Measurements from ENCODE around the gene OTOG.

OTOG gene

GRCh38 chr11:17591293-17591692, 44.2 kb downstream of the OTOG start:
- no peak for DNase-seq

- DNase-seq, result no peak
Observed at GRCh38 chr11:17593466-17594245, 46.6 kb downstream of the OTOG start.

DNA sequence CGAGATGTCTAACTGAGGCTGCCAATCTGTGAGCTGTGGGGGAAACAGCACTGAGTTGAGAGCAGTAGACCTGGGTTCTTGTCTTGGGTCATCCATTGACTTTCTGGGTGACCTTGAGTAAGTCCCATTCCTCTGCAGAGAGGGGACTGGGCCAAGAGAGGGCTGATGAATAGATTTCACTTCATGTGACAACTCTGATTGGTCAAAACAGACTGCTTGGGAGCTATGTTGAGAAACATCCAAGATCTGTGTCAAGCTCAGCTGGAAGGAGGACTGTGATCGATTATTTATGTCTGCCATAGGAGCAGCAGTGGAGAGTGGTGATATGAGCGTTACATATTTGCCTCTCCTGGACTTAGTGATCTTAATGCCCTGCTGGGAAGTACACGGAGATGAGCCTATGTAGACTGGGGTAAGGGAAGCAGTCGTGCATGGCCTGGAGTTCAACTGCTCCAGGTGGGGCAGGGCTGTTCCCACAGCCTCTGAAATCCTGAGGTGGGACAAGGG, 47.7 kb downstream of the OTOG start:
- no peak for DNase-seq

DNA sequence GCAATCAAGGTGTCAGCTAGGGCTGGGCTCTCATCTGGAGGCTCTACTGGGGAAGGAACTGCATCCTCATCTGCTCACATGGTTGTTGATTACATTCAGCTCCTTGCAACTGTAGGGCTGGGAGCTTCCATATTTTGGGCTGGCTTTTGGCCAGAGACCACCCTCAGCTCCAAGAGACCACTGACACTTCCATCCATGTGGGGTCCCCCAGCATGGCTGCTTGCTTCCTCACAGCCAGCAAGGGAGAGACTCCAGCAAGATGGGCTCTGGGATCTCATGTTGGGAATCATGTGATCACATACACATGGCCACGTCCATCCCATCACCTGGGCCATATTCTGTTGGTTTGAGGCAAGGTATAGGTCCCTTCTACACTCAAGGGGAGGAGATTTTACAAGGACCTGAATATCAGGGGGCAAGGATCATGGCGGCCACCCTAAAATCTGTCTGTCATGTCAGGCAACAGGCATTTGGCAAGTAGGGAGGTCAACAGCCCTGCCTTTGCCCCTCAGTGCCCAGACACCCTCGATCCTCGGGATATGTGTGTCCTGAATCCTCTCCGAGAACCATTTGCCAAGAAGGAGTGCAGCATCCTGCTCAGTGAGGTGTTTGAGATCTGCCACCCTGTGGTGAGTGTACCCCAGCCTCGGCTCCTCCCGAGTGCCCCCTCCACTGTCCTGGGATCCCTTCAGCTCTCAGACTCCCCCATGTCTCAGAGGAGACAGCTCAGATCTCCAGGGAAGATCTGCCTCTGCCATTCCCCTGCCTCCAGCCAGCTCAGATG, 48.7 kb downstream of the OTOG start:
- DNase-seq, result no peak

DNA sequence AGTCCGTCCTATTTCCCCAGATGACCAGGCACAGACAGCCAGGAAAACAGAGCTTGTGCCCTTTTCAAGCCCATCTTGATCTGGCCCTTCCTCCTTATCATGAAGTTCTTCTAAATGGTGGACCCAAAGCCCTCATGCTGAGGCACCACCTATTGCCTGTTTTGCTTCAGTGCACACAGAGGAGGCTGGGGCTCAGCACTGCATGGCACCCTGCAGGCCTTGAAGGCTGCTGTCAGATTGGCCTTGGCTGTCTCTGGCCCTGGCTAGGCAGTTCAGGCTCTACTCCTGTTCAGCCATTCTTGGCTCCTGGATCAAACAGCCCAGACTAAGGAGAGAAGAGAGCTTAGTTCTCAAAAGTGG, 49.2 kb downstream of the OTOG start:
- no peak for DNase-seq

GRCh38 chr11:17596711-17597110, 49.7 kb downstream of the OTOG start:
- no peak for DNase-seq

DNA sequence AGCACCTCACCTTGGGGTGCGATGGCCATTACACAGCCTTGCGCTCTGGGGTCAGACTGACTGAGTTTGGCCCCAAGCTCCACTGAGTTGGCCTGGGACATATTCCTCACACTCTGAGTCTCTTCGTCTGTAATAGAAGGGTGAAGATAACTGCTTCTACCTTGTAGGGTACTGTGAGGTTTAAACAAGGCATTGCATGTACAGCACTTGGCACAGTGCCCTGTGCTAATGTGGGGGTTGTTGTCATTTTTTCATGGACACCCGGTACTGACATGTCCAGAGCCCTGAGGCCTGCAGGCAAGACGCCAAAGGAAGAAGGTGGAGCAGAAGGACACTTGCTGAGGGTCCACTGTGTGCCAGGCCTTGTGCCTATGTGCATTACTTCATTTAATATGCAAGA, 50.7 kb downstream of the OTOG start:
- no peak for DNase-seq

DNA sequence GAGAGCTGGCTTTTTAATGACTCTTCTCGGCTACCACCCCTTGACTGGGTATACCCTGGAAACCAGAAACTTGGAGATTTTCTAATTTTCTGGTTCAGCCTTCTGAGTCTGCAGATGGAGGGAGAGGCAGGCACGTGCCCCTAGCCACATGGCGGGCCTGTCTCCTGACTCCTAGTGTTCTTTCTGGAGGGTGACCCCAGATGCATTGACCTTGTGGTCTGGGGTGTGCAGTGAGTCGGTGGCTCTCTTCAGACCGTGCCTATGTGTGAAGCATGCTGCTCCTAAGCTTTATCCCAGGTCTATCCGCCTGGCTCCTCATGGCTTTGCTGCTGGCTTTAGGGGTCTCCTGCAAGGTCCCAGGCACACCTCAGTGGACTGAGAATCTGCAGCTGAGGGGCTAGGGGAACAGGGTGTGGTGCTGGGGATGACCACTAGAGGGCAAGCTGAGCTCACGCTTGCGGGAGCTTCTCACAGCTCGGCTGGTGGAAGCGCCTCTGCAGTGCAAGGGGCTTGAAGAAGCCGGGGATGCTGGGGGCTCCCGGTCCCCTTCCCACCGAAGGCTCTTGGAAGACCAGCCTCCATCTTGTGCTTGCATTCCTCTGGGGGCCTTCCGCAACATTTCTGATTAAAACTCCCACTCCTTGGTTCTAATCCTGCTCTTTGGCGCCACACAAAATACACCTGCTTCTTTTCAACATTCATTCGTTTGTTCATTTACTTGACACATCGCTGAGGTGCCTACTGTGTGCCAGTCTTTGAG, 51.8 kb downstream of the OTOG start:
- peak; percentile 26 for DNase-seq

DNA sequence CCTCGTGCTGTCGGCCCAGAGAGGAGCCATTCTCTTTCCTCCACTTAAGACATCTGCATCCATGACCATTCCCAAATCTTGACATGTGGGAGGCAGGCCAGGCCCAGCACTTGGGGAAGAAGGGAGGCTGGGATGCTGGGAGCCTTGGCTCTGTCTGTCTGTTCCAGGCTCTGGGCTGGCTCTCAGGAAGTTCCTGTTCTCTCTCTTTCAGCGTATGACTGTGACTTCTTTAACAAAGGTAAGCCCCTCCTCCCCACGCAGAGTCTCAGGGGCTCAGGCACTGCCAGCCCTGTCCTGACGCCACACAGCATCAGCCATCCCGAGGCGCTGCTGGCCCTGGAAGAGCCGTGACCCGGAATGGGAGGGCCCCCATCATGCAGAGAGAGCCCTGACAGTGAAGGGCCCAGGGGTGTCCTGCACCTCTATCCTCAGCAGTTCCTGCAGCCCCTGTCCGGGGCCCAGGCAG, 52.4 kb downstream of the OTOG start:
- no peak for DNase-seq

DNA sequence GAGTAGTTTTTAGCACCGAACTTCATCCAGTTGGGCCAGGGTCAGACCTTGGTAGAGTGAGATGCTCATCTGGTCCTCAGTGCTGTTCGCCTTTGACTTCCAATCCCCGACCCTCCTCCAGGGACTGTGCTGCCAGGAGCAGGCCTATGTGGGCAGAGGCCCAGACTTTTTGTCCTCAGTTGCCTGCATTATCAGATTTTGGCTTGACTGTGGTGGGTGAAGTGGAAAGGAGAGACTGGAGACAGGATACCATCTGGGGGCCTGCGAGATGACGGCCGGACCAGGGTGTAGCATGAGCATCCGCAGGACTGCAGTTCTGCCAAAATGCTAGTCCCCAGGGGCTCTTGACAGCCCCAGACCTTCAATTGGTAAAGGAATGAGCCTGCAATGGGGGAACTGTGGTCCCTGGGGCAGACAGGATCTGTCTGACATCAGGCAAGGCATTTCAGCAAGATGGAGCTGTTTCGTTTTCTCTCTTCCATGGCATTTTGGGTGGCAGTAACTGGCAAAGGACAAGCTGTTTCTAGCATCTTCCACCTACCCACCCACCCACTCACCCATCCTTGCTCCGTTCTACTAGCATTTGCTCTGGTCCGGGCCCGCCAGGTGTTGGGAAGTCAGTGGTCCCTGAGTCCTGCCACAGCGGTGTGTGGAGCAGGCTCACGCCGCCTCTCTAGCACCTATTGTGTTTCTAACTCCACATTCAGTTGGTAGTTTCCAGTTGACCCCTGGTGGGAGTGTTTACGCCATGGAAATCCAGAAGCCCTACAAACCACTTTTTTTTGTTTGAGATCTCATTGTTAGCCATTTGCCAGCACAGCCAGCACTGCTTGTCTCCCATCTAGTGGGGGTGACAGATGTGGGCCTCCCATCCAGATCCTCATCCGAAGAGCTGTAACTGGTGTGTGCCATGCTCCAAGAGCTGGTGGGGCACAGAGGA, 53.5 kb downstream of the OTOG start:
- DNase-seq, result no peak

- DNase-seq, result peak; percentile 22
Observed at GRCh38 chr11:17601256-17601671, 54.2 kb downstream of the OTOG start.

- DNase-seq, result no peak
Observed at GRCh38 chr11:17601676-17602075, 54.6 kb downstream of the OTOG start.

- no peak for DNase-seq
Observed at GRCh38 chr11:17602105-17603001, 55.3 kb downstream of the OTOG start.

DNA sequence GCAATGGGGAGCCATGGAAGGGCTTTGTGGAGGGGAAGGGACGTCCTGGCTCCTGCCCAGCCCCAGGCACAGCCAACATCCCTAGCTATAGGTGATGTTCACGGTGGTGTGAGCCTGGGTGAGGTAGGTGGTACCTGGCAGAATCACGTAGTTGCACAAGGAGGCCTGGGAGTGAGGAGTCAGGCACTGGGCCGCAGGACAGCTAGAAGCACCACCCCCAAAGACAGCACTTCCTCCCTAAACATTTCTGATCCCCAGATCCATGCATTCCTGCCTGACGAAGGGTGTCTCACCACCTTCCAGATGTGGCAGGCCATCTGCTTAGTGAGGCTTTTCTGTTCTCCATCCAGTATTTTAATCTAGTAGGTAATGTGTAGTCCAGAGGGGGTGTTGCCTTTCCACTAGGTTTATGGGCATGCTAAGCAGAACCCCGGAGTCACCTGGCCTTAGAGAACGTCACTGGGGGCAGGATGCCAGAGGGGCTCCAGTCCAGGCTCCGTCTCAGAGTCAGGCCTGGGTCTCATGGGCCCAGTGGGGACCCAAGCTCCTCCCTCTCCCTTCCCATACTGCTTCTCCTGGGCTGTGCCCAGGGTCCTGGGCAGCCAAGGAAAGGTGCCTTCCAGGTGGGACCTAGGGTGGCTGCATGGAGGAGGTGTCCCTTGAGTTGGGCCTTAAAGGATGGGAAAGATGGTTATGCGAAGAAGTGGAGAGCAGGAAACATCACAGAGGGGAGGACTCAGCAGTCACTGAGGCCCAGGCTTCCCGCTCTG, 56.2 kb downstream of the OTOG start:
- no peak for DNase-seq

DNA sequence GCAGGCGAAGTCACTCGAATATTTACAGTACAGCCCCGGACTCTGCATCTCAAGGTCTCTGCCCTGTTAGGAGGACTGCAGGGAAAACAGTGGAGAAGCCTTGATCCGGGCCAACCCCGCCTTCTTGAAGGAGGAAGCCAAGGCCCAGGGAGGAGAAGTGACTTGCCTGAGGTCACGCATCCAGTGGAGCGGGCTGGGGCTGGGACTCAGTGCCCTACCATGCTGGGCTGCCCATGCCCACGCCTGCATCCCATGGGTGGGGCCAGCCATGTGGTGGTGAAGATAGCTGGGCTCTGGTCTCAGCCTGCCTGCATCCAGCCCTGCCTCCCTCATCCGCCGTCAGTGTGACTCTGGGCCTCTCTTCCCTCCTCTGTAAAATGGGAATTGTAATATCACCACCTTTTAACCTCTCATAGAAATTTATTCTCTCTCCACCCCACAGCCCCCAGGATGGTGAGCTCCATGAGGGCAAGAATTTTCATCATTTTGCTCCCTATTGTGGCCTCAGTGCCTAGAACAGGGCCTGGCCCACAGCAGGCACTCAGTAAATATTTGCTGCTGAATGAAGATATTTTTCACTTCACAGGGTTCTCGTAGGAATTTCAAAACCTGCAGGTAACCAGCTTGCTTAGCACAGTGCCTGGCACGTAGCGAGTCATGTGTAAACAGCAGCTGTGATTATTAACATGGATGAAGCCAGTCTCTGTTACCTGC, 57.3 kb downstream of the OTOG start:
- no peak for DNase-seq

DNA sequence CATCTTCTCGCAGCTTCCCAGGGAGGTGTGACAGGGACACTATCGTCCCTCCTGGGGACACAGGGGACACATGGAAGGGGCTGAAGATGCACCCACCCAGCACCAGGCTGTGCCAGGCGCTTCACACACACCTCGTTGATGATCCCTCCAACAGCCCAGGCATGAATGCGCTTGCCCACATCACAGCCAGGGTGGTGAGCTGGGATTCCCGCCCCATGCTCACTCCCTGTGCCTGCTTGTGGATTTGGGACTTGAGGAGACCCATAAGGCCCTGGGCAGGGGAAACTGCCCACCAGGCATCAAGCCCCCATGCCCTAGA, 57.8 kb downstream of the OTOG start:
- no peak for DNase-seq

- no peak for DNase-seq
Observed at GRCh38 chr11:17605651-17606122, 58.6 kb downstream of the OTOG start.

DNA sequence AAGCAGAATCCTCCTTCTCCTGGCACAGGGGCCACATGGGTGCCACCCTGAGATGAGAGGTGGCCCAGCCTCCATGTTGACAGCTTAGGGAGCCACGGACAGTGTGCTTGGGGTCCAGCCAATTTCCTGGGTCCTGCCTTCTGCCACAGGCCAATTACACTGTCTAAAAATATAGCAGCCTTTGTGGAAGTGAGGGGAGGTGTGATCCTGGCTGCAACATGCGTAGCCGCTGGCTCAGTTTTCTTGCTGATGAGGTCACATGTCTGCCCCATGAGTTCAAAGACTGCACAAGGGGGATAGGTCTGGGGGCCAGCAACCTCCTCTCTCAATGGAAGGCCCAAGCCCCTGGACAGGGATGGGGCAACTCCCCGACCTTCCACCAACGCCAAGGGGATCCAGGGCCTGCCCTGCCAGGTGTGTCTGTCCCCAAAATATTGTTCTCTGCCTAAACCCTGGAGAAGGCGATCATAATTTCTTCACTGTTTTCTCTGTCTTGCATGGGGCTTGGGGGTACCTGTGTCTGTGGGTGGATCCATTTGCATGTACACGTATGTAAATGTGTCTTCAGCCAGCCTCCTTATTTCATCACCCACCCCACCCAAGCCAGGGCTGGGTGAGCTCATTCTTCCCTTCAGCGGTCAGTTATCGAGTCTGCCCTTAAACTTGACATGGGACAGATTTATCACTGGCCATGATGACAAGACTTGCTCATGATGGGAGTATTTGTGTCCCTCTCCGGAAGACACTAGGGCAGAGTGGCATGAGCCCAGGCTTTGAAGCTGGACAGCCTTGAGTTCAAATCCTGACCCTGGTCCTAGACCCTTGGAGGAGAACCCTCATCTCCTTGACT, 59.4 kb downstream of the OTOG start:
- no peak for DNase-seq

DNA sequence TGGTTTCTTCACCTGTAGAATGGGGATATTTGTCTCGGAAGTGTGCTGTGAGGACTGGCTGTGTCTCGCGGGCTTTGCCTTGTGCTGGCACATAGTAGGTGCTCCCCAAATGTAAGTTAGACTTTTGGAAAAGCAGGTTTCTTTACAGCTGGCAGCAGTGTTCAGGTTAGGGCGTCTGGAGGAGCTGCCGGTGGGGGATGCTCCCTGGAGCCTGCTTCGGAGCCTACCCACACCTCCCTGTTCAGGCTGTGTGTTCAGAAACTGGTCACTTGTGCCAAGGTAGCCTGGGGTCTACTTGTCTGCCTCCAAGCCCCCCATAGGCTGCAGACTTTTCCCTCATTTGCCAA, 60.0 kb downstream of the OTOG start:
- DNase-seq, result no peak

All from NCI-H2107 (cell line).